Measurements from ENCODE around the gene ATP2A3.
"Not testable (repeated sequence)": the region's sequence is repeated elsewhere in the genome, so short reads cannot be mapped to it uniquely, and the experiment has no call there.

Gene ATP2A3

DNA sequence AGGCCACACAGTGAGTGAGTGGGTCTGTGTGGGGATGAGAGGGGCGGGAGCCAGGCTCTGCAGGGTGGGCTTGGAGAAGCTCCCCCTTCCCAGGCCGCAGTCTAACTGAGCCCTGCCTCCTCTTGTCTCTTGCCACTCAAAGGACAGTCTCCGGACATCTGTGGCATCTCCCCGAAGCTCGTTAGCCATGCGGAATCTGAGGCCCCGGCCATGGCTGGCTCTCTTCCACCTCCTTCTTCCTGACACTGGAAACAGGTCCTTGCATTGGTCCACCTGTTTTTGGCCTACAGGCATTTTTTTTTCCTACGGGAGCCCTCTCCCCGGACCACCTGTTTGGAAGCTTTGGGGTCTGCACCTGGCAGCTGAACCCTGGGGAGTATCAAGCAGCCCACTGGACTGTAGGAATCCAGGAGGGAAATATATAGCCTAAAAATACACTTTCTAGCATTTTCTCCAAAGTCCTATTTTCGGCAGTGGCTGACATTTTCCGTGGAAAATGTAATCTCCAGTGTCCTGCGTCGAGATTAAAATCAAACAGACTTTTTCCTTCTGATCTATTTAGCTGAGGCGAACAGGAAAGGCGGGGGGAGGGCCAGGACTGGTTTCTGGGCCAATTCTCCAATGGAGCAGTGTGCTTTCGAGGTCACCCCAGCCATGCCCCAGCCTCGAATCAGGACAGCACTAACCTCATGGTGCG lies 9.1 kb downstream of the ATP2A3 start:
- DNase-seq (ENCODE audit: low spot score), result no peak

DNA sequence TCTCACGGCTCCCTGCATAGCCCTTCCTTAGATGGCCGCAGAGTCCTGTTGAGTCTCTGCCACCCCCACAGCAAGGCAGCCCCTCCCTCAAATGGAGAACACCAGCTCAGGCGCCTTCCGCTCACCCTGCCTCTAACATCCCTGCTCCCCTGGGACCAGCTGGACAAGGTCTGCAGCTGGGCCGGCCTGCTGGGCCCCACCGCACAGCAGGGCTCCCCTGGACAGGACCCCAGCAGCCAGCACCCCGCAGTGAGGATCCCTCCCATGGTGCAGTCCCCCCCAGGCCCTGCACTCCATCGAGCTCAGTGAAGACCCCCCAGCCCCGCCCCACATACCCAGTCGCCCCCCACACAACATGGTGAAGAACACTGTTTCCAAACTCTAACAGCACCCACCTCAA lies 10.2 kb downstream of the ATP2A3 start:
- no peak for DNase-seq (ENCODE audit: low spot score)

- DNase-seq (ENCODE audit: low spot score), result no peak
Observed at GRCh38 chr17:3953542-3953941, 10.7 kb downstream of the ATP2A3 start.

GRCh38 chr17:3952186-3952585 lies 12.1 kb downstream of the ATP2A3 start:
- no peak for DNase-seq (ENCODE audit: low spot score)

GRCh38 chr17:3951420-3951819 lies 12.8 kb downstream of the ATP2A3 start:
- no peak for DNase-seq (ENCODE audit: low spot score)

DNA sequence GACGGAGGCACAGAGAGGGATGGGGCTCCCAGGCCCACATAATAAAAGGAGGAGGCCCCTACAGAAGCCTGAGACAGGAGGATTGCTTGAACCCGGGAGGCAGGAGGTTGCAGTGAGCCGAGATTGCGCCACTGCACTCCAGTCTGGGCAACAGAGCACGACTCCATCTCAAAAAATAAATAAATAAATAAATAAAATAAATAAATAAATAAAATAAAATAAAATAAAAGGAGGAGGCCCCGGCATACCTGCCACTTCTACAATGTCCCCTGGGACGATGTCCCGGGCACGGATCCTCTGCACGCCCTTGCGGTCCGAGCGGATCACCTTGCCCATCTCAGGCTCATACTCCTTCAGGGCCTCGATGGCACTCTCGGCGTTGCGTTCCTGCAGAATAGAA lies 13.2 kb downstream of the ATP2A3 start:
- no peak for DNase-seq (ENCODE audit: low spot score)

GRCh38 chr17:3950584-3950983 lies 13.7 kb downstream of the ATP2A3 start:
- no peak for DNase-seq (ENCODE audit: low spot score)

GRCh38 chr17:3949418-3949817 lies 14.8 kb downstream of the ATP2A3 start:
- no peak for DNase-seq (ENCODE audit: low spot score)

DNA sequence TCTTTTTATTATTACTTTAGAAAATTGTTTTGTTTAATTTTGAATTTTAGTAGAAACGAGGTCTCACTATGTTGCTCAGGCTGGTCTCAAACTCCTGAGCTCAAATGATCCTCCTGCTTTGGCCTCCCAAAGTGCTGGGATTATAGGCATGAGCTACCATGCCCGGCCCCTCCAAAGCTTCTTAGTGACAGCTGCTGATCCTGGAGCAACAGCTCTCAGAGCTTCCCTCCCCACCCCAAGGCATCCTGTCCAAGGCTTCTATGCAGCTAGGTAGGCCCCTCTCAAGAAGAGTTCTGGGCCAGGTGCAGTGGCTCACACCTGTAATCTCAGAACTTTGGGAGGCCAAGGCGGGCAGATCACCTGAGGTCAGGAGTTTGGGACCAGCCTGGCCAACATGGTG lies 15.7 kb downstream of the ATP2A3 start:
- DNase-seq (ENCODE audit: low spot score), result not testable (repeated sequence)

- DNase-seq (ENCODE audit: low spot score), result no peak
Observed at GRCh38 chr17:3947318-3947810, 16.9 kb downstream of the ATP2A3 start.

GRCh38 chr17:3946711-3947235 lies 17.5 kb downstream of the ATP2A3 start:
- no peak for DNase-seq (ENCODE audit: low spot score)

- DNase-seq (ENCODE audit: low spot score), result no peak
Observed at GRCh38 chr17:3944485-3945388, 19.5 kb downstream of the ATP2A3 start.

GRCh38 chr17:3943240-3943891 lies 20.9 kb downstream of the ATP2A3 start:
- DNase-seq (ENCODE audit: low spot score), result no peak

DNA sequence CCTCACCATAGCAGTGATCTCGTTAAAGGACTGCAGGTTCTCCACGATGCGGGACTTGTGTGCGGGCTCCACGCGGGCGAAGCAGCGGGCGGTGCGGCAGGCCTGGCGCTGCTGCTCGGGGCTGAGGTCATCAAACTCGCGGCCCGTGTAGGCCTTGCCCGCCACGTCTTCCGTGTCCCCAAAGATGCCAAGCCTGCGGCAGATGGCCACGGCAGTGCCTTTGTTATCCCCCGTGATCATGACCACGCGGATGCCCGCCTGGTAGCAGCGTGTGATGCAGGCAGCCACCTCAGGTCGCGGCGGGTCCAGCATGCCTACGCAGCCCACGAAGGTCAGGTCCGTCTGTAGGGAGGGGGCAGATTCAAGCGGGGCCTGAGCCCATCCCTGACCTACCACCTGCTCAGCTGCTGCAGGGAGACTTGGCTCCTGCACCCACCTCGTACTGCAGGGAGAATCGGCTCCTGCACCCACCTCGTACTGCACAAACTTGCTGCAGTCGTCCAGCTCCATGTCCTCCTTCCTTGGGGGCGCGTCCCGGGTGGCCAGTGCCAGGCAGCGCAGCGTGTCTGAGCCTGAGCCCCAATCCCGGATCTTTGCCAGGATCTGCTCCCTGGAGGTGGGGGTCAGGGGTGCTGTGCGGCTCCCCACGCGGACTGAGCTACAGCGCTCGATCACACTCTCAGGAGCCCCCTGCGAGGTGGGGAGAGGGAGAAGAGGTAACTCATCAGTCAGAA lies 23.1 kb downstream of the ATP2A3 start:
- DNase-seq (ENCODE audit: low spot score), result no peak

GRCh38 chr17:3937359-3937758 lies 26.9 kb downstream of the ATP2A3 start:
- no peak for DNase-seq (ENCODE audit: low spot score)

- peak; percentile 58 for DNase-seq (ENCODE audit: low spot score)
Observed at GRCh38 chr17:3935825-3936355, 28.3 kb downstream of the ATP2A3 start.

DNA sequence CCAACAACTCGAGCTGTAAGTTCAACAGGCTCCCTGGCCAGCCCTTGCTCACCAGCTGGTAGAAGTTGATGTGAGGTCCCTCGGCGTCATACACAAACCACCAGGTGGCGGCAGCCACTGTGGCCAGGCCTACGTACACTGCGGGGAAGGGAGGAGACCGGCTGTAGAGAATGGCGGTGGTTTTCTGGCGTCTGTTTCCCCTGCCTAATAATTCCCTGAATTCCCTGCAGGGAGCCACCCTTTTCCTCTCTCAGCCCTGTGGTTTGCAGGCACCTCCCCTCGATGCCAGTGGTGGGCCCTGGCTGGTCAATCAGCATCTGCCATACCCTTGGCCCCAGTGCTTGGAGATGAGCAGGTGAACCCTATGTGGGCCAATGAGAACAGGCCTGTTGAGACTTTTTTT lies 29.1 kb downstream of the ATP2A3 start:
- peak; percentile 82 for DNase-seq (ENCODE audit: low spot score)

DNA sequence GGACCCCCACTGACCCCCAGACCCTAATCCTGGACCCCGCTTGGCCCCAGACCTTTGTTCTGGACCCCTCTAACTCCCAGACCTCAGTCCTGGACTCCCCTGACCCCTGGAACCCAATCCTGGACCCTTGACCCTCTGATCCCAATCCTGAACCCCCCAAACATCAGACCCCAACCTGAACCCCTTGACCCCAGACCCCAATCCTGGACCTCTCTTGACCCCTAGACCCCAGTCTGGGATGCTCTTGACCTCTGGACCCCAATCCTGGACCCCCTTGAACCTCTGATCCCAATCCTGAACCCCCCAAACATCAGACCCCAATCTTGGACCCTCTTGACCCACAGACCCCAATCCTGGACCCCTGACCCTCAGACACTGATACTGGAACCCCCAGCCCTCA lies 34.5 kb downstream of the ATP2A3 start:
- DNase-seq (ENCODE audit: low spot score), result no peak

DNA sequence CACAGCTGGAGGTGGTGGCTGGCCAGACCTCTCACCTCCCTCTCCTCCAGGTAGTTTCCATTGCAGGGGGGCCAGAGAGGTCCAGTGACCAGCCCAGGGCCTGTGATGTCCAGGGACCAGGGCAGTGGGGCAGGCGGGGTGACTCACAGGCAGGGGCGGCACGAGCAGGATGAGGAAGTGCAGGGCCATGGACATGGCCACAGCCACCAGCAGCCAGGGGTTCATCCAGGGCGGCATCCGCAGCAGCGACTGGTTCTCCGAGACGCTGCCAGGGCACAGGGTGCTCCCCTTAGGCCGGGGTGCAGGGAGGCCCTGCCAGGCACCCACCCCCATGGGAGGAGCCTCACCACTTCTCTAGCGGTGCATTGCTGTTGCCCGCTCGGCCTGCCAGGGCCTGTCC lies 35.1 kb downstream of the ATP2A3 start:
- no peak for DNase-seq (ENCODE audit: low spot score)

- no peak for DNase-seq (ENCODE audit: low spot score)
Observed at GRCh38 chr17:3928406-3928805, 35.8 kb downstream of the ATP2A3 start.

GRCh38 chr17:3927628-3928340 lies 36.5 kb downstream of the ATP2A3 start:
- peak; percentile 72 for DNase-seq (ENCODE audit: low spot score)
